Liver (tissue), 3 donors: ENCODE data around the gene METTL6.

Experiments
- EGR1 ChIP-seq, 2 donors: IDR thresholded peaks; 2 replicates each; pipeline ENCODE4 v1.6.1; 2016 to 2018; ENCODE audit warnings: antibody characterized with exemption in 2 of 2, low read depth in 2 of 2
- FOXA1 ChIP-seq: IDR thresholded peaks from 2 replicates; pipeline ENCODE4 v1.6.1; 2016; ENCODE audit warnings: antibody characterized with exemption
- GABPA ChIP-seq, 2 donors: IDR thresholded peaks in 1 of 2; conservative IDR thresholded peaks in 1 of 2; 2 replicates each; pipeline ENCODE4 v1.6.1; 2016; ENCODE audit warnings: antibody characterized with exemption in 2 of 2, mild to moderate bottlenecking in 1 of 2, moderate library complexity in 1 of 2
- HNF4A ChIP-seq, 2 donors: conservative IDR thresholded peaks; 2 replicates each; pipeline ENCODE4 v1.6.1; 2016; ENCODE audit warnings: antibody characterized with exemption in 2 of 2, mild to moderate bottlenecking in 2 of 2
- HNF4G ChIP-seq: IDR thresholded peaks from 2 replicates; pipeline ENCODE4 v1.6.1; 2016; ENCODE audit warnings: antibody characterized with exemption
- RAD21 ChIP-seq, 2 donors: IDR thresholded peaks; 2 replicates each; pipeline ENCODE4 v1.6.1; 2016; ENCODE audit warnings: antibody characterized with exemption in 2 of 2, mild to moderate bottlenecking in 2 of 2
- RXRA ChIP-seq, 2 donors: IDR thresholded peaks; 2 replicates each; pipeline ENCODE4 v1.6.1; 2017 to 2018; ENCODE audit warnings: antibody characterized with exemption in 2 of 2, mild to moderate bottlenecking in 1 of 2
- TAF1 ChIP-seq: conservative IDR thresholded peaks from 2 replicates; pipeline ENCODE4 v1.6.1; 2016; ENCODE audit warnings: antibody characterized with exemption, mild to moderate bottlenecking
- YY1 ChIP-seq: IDR thresholded peaks from 2 replicates; pipeline ENCODE4 v1.6.1; 2016; ENCODE audit warnings: antibody characterized with exemption, mild to moderate bottlenecking
- TF ChIP-seq, protein P1 (sequence below): fragments of 150-350 bp; IDR thresholded peaks from 2 replicates; pipeline ENCODE4 v1.5.1; 2017; ENCODE audit warnings: improper control_type of control experiment, low read depth, low read length; ENCODE audit not compliant: missing input control
- TF ChIP-seq, protein P2 (sequence below): IDR thresholded peaks from 2 replicates; pipeline ENCODE4 v1.6.1; 2016; ENCODE audit warnings: antibody characterized with exemption
- TF ChIP-seq, protein P3 (sequence below): IDR thresholded peaks from 2 replicates; pipeline ENCODE4 v1.6.1; 2016; ENCODE audit warnings: antibody characterized with exemption
- TF ChIP-seq, protein P4 (sequence below): IDR thresholded peaks from 2 replicates; pipeline ENCODE4 v1.6.1; 2016; ENCODE audit warnings: antibody characterized with exemption
- donor health status: healthy.
- donor health status: healthy.

DNA sequence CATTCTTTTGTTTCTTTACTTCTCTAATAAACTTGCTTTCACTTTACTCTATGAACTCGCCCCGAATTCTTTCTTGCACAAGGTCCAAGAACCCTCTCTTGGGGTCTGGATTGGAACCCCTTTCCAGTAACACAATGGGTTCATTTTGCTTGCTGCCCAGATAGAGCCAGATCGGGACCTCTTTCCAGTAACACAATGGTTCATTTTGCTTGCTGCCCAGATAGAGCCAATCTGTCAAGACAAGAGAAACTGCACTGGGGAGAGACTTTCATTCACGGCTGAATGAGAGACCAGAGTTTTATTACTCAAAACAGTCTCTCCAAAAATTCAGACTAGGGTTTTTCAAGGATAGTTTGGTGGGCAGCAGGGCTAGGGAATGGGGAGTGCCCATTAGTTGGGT is 25.4 kb downstream of the METTL6 start:
- TF ChIP-seq, protein P1, sequence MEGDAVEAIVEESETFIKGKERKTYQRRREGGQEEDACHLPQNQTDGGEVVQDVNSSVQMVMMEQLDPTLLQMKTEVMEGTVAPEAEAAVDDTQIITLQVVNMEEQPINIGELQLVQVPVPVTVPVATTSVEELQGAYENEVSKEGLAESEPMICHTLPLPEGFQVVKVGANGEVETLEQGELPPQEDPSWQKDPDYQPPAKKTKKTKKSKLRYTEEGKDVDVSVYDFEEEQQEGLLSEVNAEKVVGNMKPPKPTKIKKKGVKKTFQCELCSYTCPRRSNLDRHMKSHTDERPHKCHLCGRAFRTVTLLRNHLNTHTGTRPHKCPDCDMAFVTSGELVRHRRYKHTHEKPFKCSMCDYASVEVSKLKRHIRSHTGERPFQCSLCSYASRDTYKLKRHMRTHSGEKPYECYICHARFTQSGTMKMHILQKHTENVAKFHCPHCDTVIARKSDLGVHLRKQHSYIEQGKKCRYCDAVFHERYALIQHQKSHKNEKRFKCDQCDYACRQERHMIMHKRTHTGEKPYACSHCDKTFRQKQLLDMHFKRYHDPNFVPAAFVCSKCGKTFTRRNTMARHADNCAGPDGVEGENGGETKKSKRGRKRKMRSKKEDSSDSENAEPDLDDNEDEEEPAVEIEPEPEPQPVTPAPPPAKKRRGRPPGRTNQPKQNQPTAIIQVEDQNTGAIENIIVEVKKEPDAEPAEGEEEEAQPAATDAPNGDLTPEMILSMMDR, result no peak
- TF ChIP-seq GABPA (IDR thresholded peaks at IDR 0.05 in 1 of 2, conservative IDR thresholded peaks at IDR 0.05 in 1 of 2), result no peak
- TF ChIP-seq, protein P2, sequence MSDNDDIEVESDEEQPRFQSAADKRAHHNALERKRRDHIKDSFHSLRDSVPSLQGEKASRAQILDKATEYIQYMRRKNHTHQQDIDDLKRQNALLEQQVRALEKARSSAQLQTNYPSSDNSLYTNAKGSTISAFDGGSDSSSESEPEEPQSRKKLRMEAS, result no peak
- no peak for TF ChIP-seq FOXA1
- TF ChIP-seq EGR1 (IDR thresholded peaks at IDR 0.05; ENCODE audit: low read depth in 2 of 2), result no peak
- no peak for TF ChIP-seq TAF1
- TF ChIP-seq, protein P3, sequence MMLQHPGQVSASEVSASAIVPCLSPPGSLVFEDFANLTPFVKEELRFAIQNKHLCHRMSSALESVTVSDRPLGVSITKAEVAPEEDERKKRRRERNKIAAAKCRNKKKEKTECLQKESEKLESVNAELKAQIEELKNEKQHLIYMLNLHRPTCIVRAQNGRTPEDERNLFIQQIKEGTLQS, result no peak
- no peak for TF ChIP-seq HNF4G
- TF ChIP-seq, protein P4, sequence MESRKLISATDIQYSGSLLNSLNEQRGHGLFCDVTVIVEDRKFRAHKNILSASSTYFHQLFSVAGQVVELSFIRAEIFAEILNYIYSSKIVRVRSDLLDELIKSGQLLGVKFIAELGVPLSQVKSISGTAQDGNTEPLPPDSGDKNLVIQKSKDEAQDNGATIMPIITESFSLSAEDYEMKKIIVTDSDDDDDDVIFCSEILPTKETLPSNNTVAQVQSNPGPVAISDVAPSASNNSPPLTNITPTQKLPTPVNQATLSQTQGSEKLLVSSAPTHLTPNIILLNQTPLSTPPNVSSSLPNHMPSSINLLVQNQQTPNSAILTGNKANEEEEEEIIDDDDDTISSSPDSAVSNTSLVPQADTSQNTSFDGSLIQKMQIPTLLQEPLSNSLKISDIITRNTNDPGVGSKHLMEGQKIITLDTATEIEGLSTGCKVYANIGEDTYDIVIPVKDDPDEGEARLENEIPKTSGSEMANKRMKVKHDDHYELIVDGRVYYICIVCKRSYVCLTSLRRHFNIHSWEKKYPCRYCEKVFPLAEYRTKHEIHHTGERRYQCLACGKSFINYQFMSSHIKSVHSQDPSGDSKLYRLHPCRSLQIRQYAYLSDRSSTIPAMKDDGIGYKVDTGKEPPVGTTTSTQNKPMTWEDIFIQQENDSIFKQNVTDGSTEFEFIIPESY, result no peak
- TF ChIP-seq YY1, result no peak
- TF ChIP-seq HNF4A (conservative IDR thresholded peaks at IDR 0.05), result no peak
- TF ChIP-seq RAD21 (IDR thresholded peaks at IDR 0.05), result no peak
- no peak for TF ChIP-seq RXRA (IDR thresholded peaks at IDR 0.05)
